Measurements from ENCODE around the gene KRT1.

GRCh38 chr12:52704464-52704863 is 24.3 kb upstream of the KRT1 start:
- TF ChIP-seq, protein P1, sequence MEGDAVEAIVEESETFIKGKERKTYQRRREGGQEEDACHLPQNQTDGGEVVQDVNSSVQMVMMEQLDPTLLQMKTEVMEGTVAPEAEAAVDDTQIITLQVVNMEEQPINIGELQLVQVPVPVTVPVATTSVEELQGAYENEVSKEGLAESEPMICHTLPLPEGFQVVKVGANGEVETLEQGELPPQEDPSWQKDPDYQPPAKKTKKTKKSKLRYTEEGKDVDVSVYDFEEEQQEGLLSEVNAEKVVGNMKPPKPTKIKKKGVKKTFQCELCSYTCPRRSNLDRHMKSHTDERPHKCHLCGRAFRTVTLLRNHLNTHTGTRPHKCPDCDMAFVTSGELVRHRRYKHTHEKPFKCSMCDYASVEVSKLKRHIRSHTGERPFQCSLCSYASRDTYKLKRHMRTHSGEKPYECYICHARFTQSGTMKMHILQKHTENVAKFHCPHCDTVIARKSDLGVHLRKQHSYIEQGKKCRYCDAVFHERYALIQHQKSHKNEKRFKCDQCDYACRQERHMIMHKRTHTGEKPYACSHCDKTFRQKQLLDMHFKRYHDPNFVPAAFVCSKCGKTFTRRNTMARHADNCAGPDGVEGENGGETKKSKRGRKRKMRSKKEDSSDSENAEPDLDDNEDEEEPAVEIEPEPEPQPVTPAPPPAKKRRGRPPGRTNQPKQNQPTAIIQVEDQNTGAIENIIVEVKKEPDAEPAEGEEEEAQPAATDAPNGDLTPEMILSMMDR (IDR thresholded peaks at IDR 0.05): no peak
- no peak for TF ChIP-seq POLR2A (IDR thresholded peaks at IDR 0.05)

Measured in prostate gland (tissue), 2 donors.